Choroid plexus epithelial cell (primary cell): Measurements from ENCODE around the gene PPP2R3A.
A peak's percentile ranks its signal among the peaks of the same experiment; 100 is the strongest.
"Not testable (repeated sequence)": the region's sequence is repeated elsewhere in the genome, so short reads cannot be mapped to it uniquely, and the experiment has no call there.

Source experiments
- DNase-seq: peaks from one replicate; pipeline ENCODE4 v3.0.0-alpha.2; 2010; ENCODE audit warnings: low read depth
- H3K4me3 ChIP-seq: 2 replicates; pipeline ENCODE4 v1.5.1; 2011; ENCODE audit warnings: low read depth, mild to moderate bottlenecking, control low read depth, low read length, moderate library complexity
- CTCF ChIP-seq: conservative IDR thresholded peaks from 2 replicates; pipeline ENCODE4 v1.5.1; 2011; ENCODE audit warnings: low read depth, mild to moderate bottlenecking, control low read depth, inconsistent platforms, low read length, moderate library complexity

PPP2R3A gene

GRCh38 chr3:136093771-136094170 lies 128.2 kb downstream of the PPP2R3A start:
- H3K4me3 ChIP-seq, result no peak overlapping the region
- TF ChIP-seq CTCF, result no peak
- DNase-seq, result peak; percentile 26

GRCh38 chr3:136105044-136105443 lies 139.5 kb downstream of the PPP2R3A start:
- no peak for TF ChIP-seq CTCF
- no peak for DNase-seq
- no peak overlapping the region for H3K4me3 ChIP-seq

- no peak for DNase-seq
Measured at GRCh38 chr3:136106101-136106500, 140.6 kb downstream of the PPP2R3A start.

GRCh38 chr3:136109499-136109898 lies 144.0 kb downstream of the PPP2R3A start:
- DNase-seq, result no peak
- no peak overlapping the region for H3K4me3 ChIP-seq
- no peak for TF ChIP-seq CTCF

More at GRCh38 chr3:136106101-136106500, 140.6 kb downstream of the PPP2R3A start:
- no peak for TF ChIP-seq CTCF
- no peak overlapping the region for H3K4me3 ChIP-seq

- no peak for TF ChIP-seq CTCF
- H3K4me3 ChIP-seq, result no peak overlapping the region
- no peak for DNase-seq
Measured at GRCh38 chr3:136110481-136110880, 145.0 kb downstream of the PPP2R3A start.

- peak; percentile 76 for DNase-seq
Measured at GRCh38 chr3:136114421-136114820, 148.9 kb downstream of the PPP2R3A start.

GRCh38 chr3:136119332-136119731 lies 153.8 kb downstream of the PPP2R3A start:
- not testable (repeated sequence) for DNase-seq

More at GRCh38 chr3:136114421-136114820, 148.9 kb downstream of the PPP2R3A start:
- no peak for TF ChIP-seq CTCF
- H3K4me3 ChIP-seq, result no peak overlapping the region

GRCh38 chr3:136119783-136120182 lies 154.3 kb downstream of the PPP2R3A start:
- DNase-seq, H3K4me3 ChIP-seq: not testable (repeated sequence)

More at GRCh38 chr3:136119332-136119731, 153.8 kb downstream of the PPP2R3A start:
- not testable (repeated sequence) for H3K4me3 ChIP-seq
